Measurements from ENCODE around the gene EXOC2.

DNA sequence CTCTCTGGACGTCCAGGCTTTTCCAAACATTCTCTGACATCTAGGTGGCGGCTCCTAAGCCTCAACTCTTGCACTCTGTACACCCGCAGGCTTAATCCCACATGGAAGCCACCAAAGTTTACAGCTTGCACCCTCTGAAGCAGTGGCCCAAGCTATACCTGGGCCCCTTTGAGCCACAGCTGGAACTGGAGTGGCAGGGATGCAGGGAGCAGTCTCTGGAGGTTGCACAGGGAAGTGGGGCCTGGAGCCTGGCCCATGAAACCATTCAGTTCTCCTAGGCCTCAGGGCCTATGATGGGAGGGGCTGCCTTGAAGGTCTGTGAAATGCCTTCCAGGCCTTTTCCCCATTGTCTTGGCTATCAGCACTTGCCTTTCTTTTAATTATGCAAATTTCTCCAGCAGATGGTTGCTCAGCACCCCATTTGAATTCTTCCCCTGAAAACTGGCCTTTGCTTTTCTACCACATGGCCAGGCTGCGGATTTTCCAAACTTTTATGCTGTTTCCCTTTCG lies 236.5 kb downstream of the EXOC2 start:
- TF ChIP-seq CTCF (IDR thresholded peaks at IDR 0.05) (no peak), POLR2A (IDR thresholded peaks at IDR 0.05) (no peak)

Data from Peyer's patch (tissue), 4 donors.